ENCODE data around the gene MAFF.
"Not testable (repeated sequence)": the region's sequence is repeated elsewhere in the genome, so short reads cannot be mapped to it uniquely, and the experiment has no call there.

MAFF gene

GRCh38 chr22:38177571-38177925 lies 24.2 kb upstream of the MAFF start:
- DNase-seq (ENCODE audit: low spot score) = not testable (repeated sequence)

- no peak for DNase-seq (ENCODE audit: low spot score)
These were observed 23.7 kb upstream of the MAFF start for GRCh38 chr22:38177926-38178604.

GRCh38 chr22:38178605-38178937 lies 23.2 kb upstream of the MAFF start:
- not testable (repeated sequence) for DNase-seq (ENCODE audit: low spot score)

GRCh38 chr22:38180841-38181452 lies 20.8 kb upstream of the MAFF start:
- no peak for DNase-seq (ENCODE audit: low spot score)

- peak; percentile 98 for DNase-seq (ENCODE audit: low spot score)
These were observed 20.2 kb upstream of the MAFF start, which contains the start of gene PLA2G6 for GRCh38 chr22:38181453-38182200. PLA2G6 (minus strand) TSS chr22:38181830; CDS start chr22:38169426, 12,404 bp downstream.

GRCh38 chr22:38184788-38185187 lies 17.0 kb upstream of the MAFF start:
- no peak for DNase-seq (ENCODE audit: low spot score)

GRCh38 chr22:38186429-38186828 lies 15.4 kb upstream of the MAFF start:
- no peak for DNase-seq (ENCODE audit: low spot score)

GRCh38 chr22:38187413-38188212 lies 14.2 kb upstream of the MAFF start:
- no peak for DNase-seq (ENCODE audit: low spot score)

GRCh38 chr22:38189104-38189503 lies 12.7 kb upstream of the MAFF start:
- DNase-seq (ENCODE audit: low spot score) = no peak

- DNase-seq (ENCODE audit: low spot score) = no peak
These were observed 11.2 kb upstream of the MAFF start for GRCh38 chr22:38190581-38190980.

- DNase-seq (ENCODE audit: low spot score) = no peak
These were observed 10.7 kb upstream of the MAFF start for GRCh38 chr22:38191055-38191454.

- DNase-seq (ENCODE audit: low spot score) = no peak
These were observed 9.9 kb upstream of the MAFF start for GRCh38 chr22:38191731-38192474.

- DNase-seq (ENCODE audit: low spot score) = no peak
These were observed 9.3 kb upstream of the MAFF start for GRCh38 chr22:38192475-38192863.

- DNase-seq (ENCODE audit: low spot score) = no peak
These were observed 8.2 kb upstream of the MAFF start for GRCh38 chr22:38193580-38193979.

GRCh38 chr22:38196791-38197419 lies 4.9 kb upstream of the MAFF start:
- DNase-seq (ENCODE audit: low spot score) = no peak

GRCh38 chr22:38199826-38200559 lies 1.8 kb upstream of the MAFF start:
- no peak for DNase-seq (ENCODE audit: low spot score)

- DNase-seq (ENCODE audit: low spot score) = no peak
These were observed 453 bp upstream of the MAFF start for GRCh38 chr22:38201371-38201710.

GRCh38 chr22:38202437-38203089 lies 769 bp downstream of the MAFF start:
- no peak for DNase-seq (ENCODE audit: low spot score)

- no peak for DNase-seq (ENCODE audit: low spot score)
These were observed 1.5 kb downstream of the MAFF start for GRCh38 chr22:38203090-38203810.

Measured in putamen (tissue), 1 donor.